SK-N-SH treated with all-trans-retinoic acid at 6 μM for 48 hours (cell line): Measurements from ENCODE around the gene SCIN.
"Not testable (repeated sequence)": the region's sequence is repeated elsewhere in the genome, so short reads cannot be mapped to it uniquely, and the experiment has no call there.

Experiments
- ATAC-seq: fragments of 200-7000 bp; cut with Tn5 transposase; 3 replicates; pipeline ENCODE4 v1.9.1; 2020; ENCODE audit warnings: mild to moderate bottlenecking, moderate library complexity
- ARNTL ChIP-seq: fragments of 450-650 bp; formaldehyde crosslinking; IDR thresholded peaks from 2 replicates; pipeline ENCODE4 v1.5.0; 2020; ENCODE audit warnings: low read depth, mild to moderate bottlenecking, moderate library complexity, borderline replicate concordance
- BACH2 ChIP-seq: fragments of 250-450 bp; sonication (Bioruptor Pico); IDR thresholded peaks from 2 replicates; pipeline ENCODE4 v1.9.0; 2021; ENCODE audit warnings: mild to moderate bottlenecking, borderline replicate concordance
- ESRRG ChIP-seq: fragments of 250-450 bp; sonication (Bioruptor Pico); IDR thresholded peaks from 2 replicates; pipeline ENCODE4 v1.6.1; 2021; ENCODE audit warnings: mild to moderate bottlenecking
- GLIS3 ChIP-seq: fragments of 250-450 bp; sonication (Bioruptor Pico); IDR thresholded peaks from 2 replicates; pipeline ENCODE4 v1.5.0; 2020; ENCODE audit warnings: mild to moderate bottlenecking, moderate library complexity
- ISL1 ChIP-seq: fragments of 250-450 bp; sonication (Bioruptor Pico); IDR thresholded peaks from 2 replicates; pipeline ENCODE4 v2.1.2; 2022; ENCODE audit warnings: mild to moderate bottlenecking, moderate library complexity
- OSR1 ChIP-seq: fragments of 250-450 bp; sonication (Bioruptor Pico); IDR thresholded peaks from 2 replicates; pipeline ENCODE4 v1.8.0; 2022; ENCODE audit warnings: moderate library complexity, mild to moderate bottlenecking, inconsistent platforms
- PATZ1 ChIP-seq: fragments of 250-450 bp; sonication (Bioruptor Pico); IDR thresholded peaks from 2 replicates; pipeline ENCODE4 v1.8.0; 2020; ENCODE audit warnings: mild to moderate bottlenecking, moderate library complexity, borderline replicate concordance
- RARB ChIP-seq: fragments of 250-450 bp; sonication (Bioruptor Pico); IDR thresholded peaks from 2 replicates; pipeline ENCODE4 v1.8.0; 2021; ENCODE audit warnings: mild to moderate bottlenecking, moderate library complexity
- SNAI2 ChIP-seq: fragments of 250-450 bp; sonication (Bioruptor Pico); IDR thresholded peaks from 2 replicates; pipeline ENCODE4 v1.5.0; 2020; ENCODE audit warnings: mild to moderate bottlenecking, moderate library complexity
- TCF4 ChIP-seq: fragments of 250-450 bp; sonication (Bioruptor Pico); IDR thresholded peaks from 2 replicates; pipeline ENCODE4 v1.8.0; 2021; ENCODE audit warnings: mild to moderate bottlenecking, moderate library complexity, borderline replicate concordance
- TOX ChIP-seq: fragments of 250-450 bp; sonication (Bioruptor Pico); IDR thresholded peaks from 2 replicates; pipeline ENCODE4 v1.8.0; 2021; ENCODE audit warnings: mild to moderate bottlenecking, moderate library complexity, borderline replicate concordance
- ZC3H10 ChIP-seq: fragments of 250-450 bp; sonication (Bioruptor Pico); IDR thresholded peaks from 2 replicates; pipeline ENCODE4 v1.5.1; 2021; ENCODE audit warnings: mild to moderate bottlenecking, moderate library complexity
- ZFP3 ChIP-seq: fragments of 250-450 bp; sonication (Bioruptor Pico); IDR thresholded peaks from 2 replicates; pipeline ENCODE4 v1.5.0; 2020; ENCODE audit warnings: mild to moderate bottlenecking, moderate library complexity
- ZFP30 ChIP-seq: fragments of 450-650 bp; formaldehyde crosslinking; IDR thresholded peaks from 2 replicates; pipeline ENCODE4 v1.5.0; 2022; ENCODE audit warnings: mild to moderate bottlenecking, moderate library complexity
- ZNF565 ChIP-seq: fragments of 450-650 bp; formaldehyde crosslinking; conservative IDR thresholded peaks from 2 replicates; pipeline ENCODE4 v1.5.0; 2020; ENCODE audit warnings: low read depth, mild to moderate bottlenecking, moderate library complexity
- ZNF70 ChIP-seq: fragments of 450-650 bp; formaldehyde crosslinking; IDR thresholded peaks from 2 replicates; pipeline ENCODE4 v1.5.0; 2020; ENCODE audit warnings: mild to moderate bottlenecking, moderate library complexity
- ZNF8 ChIP-seq: fragments of 450-650 bp; formaldehyde crosslinking; IDR thresholded peaks from 2 replicates; pipeline ENCODE4 v1.5.0; 2020; ENCODE audit warnings: mild to moderate bottlenecking, moderate library complexity
- TF ChIP-seq, protein P1 (sequence below): fragments of 250-450 bp; sonication (Bioruptor Pico); IDR thresholded peaks from 2 replicates; pipeline ENCODE4 v1.5.1; 2020; ENCODE audit warnings: low read depth, mild to moderate bottlenecking, moderate library complexity
- TF ChIP-seq, protein P2 (sequence below): fragments of 250-450 bp; sonication (Bioruptor Pico); IDR thresholded peaks from 2 replicates; pipeline ENCODE4 v1.5.0; 2020; ENCODE audit warnings: mild to moderate bottlenecking, moderate library complexity
- TF ChIP-seq, protein P3 (sequence below): fragments of 250-450 bp; sonication (Bioruptor Pico); IDR thresholded peaks from 2 replicates; pipeline ENCODE4 v1.8.0; 2021; ENCODE audit warnings: low read depth, mild to moderate bottlenecking, moderate library complexity, borderline replicate concordance

Gene SCIN

DNA sequence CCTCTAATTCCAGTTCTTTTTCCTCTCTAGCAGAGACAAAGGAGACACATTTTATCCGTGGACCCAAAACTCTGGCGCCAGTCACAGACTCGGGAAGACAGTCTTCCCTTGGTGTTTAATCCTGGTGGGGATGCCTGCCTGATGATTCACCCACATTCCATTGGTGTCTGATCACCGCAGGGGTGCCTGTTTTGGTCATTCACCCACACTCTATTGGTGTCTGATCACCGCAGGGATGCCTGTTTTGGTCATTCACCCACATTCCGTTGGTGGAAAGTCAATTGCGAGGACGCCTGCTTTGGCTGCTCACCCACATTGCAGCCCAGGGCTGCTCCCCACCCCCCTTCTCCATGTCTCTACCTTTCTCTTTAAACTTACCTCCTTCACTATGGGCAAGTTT, 89.9 kb downstream of the SCIN start:
- peak; percentile 99 for ATAC-seq
- TF ChIP-seq SNAI2 (peak; percentile 86; the same call in 1 of the 2 replicates), ZFP3 (CRISPR knock-in tag) (peak; percentile 57; the same call in 1 of the 2 replicates), PATZ1 (CRISPR knock-in tag) (peak; percentile 39; the same call in 1 of the 2 replicates), TOX (CRISPR knock-in tag) (0 out of 2 replicates have a peak, but pooled peaks have one; percentile 31), ISL1 (peak; percentile 56)
- TF ChIP-seq, protein P1, sequence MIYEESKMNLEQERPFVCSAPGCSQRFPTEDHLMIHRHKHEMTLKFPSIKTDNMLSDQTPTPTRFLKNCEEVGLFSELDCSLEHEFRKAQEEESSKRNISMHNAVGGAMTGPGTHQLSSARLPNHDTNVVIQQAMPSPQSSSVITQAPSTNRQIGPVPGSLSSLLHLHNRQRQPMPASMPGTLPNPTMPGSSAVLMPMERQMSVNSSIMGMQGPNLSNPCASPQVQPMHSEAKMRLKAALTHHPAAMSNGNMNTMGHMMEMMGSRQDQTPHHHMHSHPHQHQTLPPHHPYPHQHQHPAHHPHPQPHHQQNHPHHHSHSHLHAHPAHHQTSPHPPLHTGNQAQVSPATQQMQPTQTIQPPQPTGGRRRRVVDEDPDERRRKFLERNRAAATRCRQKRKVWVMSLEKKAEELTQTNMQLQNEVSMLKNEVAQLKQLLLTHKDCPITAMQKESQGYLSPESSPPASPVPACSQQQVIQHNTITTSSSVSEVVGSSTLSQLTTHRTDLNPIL (CRISPR knock-in tag) = peak; percentile 78
- TF ChIP-seq, all 23 proteins: peak for 6; not testable (repeated sequence) for 17

DNA sequence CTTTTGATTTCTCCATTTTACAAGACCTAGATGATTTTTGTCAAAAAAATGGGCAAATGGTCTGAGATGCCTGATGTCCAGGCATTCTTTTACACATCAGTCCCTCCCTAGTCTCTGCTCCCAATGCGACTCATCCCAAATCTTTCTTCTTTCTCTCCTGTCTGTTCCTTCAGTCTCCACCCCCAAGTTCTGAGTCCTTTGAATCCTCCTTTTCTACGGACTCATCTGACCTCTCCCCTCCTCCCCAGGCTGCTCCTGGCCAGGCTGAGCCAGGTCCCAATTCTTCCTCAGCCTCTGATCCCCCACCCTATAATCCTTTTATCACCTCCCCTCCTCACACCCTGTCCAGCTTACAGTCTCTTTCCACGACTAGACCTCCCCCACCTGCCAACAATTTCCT, 90.5 kb downstream of the SCIN start:
- ATAC-seq = not testable (repeated sequence)

DNA sequence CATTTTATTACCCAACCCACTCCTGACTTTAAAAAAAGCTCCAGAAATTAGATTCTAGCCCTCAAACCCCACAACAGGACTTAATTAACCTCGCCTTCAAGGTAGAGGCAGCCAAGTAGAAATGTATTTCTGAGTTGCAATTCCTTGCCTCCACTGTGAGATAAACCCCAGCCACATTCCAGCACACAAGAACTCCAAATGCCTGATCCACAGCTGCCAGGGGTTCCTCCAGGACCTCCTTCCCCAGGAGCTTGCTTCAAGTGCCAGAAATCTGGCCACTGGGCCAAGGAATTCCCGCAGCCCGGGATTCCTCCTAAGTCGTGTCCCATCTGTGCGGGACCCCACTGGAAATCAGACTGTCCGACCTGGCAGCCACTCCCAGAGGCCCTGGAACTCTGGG, 91.1 kb downstream of the SCIN start:
- TF ChIP-seq ZFP3 (CRISPR knock-in tag) = no peak
- no peak for TF ChIP-seq ESRRG (CRISPR knock-in tag)
- no peak for TF ChIP-seq TCF4
- TF ChIP-seq ZNF70 = no peak
- TF ChIP-seq, protein P2, sequence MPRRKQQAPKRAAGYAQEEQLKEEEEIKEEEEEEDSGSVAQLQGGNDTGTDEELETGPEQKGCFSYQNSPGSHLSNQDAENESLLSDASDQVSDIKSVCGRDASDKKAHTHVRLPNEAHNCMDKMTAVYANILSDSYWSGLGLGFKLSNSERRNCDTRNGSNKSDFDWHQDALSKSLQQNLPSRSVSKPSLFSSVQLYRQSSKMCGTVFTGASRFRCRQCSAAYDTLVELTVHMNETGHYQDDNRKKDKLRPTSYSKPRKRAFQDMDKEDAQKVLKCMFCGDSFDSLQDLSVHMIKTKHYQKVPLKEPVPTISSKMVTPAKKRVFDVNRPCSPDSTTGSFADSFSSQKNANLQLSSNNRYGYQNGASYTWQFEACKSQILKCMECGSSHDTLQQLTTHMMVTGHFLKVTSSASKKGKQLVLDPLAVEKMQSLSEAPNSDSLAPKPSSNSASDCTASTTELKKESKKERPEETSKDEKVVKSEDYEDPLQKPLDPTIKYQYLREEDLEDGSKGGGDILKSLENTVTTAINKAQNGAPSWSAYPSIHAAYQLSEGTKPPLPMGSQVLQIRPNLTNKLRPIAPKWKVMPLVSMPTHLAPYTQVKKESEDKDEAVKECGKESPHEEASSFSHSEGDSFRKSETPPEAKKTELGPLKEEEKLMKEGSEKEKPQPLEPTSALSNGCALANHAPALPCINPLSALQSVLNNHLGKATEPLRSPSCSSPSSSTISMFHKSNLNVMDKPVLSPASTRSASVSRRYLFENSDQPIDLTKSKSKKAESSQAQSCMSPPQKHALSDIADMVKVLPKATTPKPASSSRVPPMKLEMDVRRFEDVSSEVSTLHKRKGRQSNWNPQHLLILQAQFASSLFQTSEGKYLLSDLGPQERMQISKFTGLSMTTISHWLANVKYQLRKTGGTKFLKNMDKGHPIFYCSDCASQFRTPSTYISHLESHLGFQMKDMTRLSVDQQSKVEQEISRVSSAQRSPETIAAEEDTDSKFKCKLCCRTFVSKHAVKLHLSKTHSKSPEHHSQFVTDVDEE (CRISPR knock-in tag) = no peak
- no peak for TF ChIP-seq ZC3H10 (CRISPR knock-in tag)
- no peak for TF ChIP-seq RARB (CRISPR knock-in tag)
- no peak for TF ChIP-seq ISL1
- no peak for TF ChIP-seq ARNTL (CRISPR knock-in tag)
- TF ChIP-seq OSR1 = no peak
- TF ChIP-seq ZFP30 = no peak
- TF ChIP-seq GLIS3 = no peak
- TF ChIP-seq TOX (CRISPR knock-in tag) = no peak
- no peak for TF ChIP-seq SNAI2
- no peak for TF ChIP-seq BACH2 (CRISPR knock-in tag)
- TF ChIP-seq ZNF565 (CRISPR knock-in tag) = no peak
- TF ChIP-seq, protein P1 (CRISPR knock-in tag) = no peak
- TF ChIP-seq PATZ1 (CRISPR knock-in tag) = no peak
- TF ChIP-seq ZNF8 = no peak
- TF ChIP-seq, protein P3, sequence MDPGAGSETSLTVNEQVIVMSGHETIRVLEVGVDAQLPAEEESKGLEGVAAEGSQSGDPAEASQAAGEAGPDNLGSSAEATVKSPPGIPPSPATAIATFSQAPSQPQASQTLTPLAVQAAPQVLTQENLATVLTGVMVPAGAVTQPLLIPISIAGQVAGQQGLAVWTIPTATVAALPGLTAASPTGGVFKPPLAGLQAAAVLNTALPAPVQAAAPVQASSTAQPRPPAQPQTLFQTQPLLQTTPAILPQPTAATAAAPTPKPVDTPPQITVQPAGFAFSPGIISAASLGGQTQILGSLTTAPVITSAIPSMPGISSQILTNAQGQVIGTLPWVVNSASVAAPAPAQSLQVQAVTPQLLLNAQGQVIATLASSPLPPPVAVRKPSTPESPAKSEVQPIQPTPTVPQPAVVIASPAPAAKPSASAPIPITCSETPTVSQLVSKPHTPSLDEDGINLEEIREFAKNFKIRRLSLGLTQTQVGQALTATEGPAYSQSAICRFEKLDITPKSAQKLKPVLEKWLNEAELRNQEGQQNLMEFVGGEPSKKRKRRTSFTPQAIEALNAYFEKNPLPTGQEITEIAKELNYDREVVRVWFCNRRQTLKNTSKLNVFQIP (CRISPR knock-in tag) = no peak
- TF ChIP-seq, all 23 proteins: peak for 0
- no peak for ATAC-seq
